Measurements from ENCODE around the gene ITIH1.

Gene ITIH1

DNA sequence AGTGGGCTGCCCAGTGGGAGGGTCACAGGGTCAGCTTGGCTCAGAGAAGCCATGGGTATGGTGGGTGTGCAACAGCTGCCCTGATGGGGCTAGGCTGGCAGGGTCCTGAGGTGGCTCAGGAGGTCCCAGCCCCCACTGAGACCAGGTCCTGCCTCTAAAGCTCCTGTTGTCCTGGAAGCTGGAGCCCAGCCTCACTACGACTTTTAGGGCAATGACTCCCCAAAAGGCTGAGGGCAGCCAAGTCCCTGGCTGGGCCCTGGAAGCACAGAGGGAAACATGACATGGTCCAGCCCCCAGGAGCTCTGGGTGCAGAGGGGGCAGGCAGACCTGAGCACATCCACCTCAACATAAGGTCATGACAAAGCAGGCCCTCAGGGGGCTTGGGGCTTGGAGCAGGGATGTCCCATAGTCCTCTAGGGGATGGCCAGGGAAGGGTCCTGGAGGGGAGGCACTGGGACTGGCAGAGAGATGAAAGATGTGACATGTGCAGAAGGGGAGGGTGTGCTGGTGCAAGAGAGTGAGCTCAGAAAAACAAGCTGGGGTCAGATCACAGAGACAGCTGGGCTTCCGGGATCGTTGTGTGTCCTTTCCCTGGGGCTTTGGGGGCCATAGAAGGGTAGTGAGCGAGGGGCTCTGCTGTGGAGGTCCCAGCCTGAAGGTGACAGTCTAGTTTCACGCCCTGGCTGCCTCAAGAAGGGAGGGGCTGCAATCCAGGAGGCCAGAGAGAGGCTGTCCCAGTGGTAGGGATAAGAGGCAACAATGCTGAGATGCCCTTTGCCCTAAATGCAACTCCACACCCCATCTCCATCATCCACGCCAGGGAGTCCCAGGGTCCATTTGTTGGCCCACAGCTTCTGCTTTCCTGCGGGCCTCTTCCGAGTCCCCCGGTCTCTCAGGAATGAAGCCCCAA, 16.6 kb downstream of the ITIH1 start:
- POLR2A ChIA-PET = no interaction called here
- CTCF ChIA-PET = interaction anchor here (1.1 to 2.2 kb wide), 2 partner anchors 25 to 27 kb away, joined by 3 to 7 read pairs; no protein-coding TSS in a partner anchor
- DNase-seq (ENCODE audit: extremely low spot score) = no peak
- TF ChIP-seq, protein P1, sequence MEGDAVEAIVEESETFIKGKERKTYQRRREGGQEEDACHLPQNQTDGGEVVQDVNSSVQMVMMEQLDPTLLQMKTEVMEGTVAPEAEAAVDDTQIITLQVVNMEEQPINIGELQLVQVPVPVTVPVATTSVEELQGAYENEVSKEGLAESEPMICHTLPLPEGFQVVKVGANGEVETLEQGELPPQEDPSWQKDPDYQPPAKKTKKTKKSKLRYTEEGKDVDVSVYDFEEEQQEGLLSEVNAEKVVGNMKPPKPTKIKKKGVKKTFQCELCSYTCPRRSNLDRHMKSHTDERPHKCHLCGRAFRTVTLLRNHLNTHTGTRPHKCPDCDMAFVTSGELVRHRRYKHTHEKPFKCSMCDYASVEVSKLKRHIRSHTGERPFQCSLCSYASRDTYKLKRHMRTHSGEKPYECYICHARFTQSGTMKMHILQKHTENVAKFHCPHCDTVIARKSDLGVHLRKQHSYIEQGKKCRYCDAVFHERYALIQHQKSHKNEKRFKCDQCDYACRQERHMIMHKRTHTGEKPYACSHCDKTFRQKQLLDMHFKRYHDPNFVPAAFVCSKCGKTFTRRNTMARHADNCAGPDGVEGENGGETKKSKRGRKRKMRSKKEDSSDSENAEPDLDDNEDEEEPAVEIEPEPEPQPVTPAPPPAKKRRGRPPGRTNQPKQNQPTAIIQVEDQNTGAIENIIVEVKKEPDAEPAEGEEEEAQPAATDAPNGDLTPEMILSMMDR (IDR thresholded peaks at IDR 0.05; ENCODE audit: control extremely low read depth, extremely low read depth, low read depth, missing control alignments) = no peak

DNA sequence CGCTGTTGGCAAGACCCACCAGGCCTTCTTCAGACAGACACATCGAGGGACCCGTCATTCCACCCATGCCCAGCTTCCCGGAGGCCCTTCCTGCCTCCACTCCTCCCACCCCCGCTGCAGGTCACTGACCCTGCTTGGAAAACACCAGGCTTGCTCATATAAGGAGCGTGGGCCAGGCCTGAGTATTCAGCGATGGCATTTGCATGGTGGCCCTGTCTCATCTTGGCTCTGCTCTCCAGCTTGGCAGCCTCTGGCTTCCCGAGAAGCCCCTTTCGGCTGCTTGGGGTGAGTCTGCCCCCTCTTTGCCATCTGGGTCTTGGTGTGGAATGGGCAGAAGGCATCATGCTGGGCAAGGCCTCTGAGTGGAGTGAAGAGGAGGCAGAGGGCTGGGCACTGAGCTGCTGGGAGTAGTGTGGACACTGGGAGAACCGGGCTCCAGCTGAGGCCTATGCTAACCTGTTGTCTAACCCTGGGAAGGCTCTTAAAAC, 17.3 kb downstream of the ITIH1 start, which contains the start of gene ITIH3:
ITIH3 (plus strand) TSS at position 185 of the 488 bp plus-strand sequence; CDS start at position 193, 8 bp downstream.
- no peak for DNase-seq (ENCODE audit: extremely low spot score)
- ChIA-PET POLR2A (no interaction called here), CTCF (interaction anchor here (1.1 to 1.6 kb wide), 3 partner anchors 20 to 28 kb away, joined by 3 read pairs; no protein-coding TSS in a partner anchor)
- TF ChIP-seq, protein P1 (IDR thresholded peaks at IDR 0.05; ENCODE audit: control extremely low read depth, extremely low read depth, low read depth, missing control alignments) = no peak

DNA sequence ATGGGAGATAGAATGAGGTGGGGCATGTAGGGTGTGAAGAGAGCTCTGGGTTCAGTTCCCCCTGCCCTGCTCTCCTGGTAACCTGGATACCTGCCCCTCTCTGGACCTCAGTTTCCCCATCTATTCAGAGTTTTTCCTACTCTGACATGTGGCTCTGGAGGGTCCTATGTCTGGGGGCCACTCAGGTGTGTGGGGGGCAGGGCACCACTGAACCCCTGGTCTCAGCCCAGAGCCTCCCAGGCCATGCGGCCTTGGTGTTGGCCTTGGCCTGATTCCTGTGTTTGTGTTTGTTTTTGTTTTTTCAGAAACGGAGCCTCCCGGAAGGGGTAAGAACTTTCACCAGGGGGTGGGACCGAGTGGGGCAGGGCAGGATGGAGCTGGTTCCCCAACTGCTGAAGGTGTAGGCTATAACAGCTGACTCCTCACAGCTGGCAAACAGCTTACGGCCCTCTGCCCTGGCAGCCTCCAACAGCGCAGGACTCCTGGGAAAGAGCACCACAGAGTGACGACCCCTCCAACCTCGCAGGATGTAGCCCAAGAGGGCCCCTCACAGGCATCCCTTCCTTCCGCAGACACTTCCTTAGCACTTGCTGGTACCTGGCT, 18.0 kb downstream of the ITIH1 start:
- ChIA-PET POLR2A (no interaction called here), CTCF (interaction anchor here (1.3 to 1.6 kb wide), 2 partner anchors 21 to 28 kb away, joined by 3 read pairs; no protein-coding TSS in a partner anchor)
- no peak for DNase-seq (ENCODE audit: extremely low spot score)
- TF ChIP-seq, protein P1 (IDR thresholded peaks at IDR 0.05; ENCODE audit: control extremely low read depth, extremely low read depth, low read depth, missing control alignments) = no peak

DNA sequence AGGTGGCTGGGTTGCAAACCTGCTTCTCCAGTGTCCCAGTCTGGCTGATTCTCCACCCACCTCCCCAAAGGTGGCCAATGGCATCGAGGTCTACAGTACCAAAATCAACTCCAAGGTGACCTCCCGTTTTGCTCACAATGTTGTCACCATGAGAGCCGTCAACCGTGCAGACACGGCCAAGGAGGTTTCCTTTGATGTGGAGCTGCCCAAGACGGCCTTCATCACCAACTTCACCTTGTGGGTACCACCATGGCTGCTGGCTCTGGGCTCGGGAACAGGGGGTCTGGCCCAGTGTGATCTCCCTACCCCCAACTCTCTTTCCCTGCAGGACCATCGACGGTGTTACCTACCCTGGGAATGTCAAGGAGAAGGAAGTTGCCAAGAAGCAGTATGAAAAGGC, 19.0 kb downstream of the ITIH1 start:
- ChIA-PET CTCF (no interaction called here), POLR2A (no interaction called here)
- DNase-seq (ENCODE audit: extremely low spot score) = no peak
- TF ChIP-seq, protein P1 (IDR thresholded peaks at IDR 0.05; ENCODE audit: control extremely low read depth, extremely low read depth, low read depth, missing control alignments) = no peak

DNA sequence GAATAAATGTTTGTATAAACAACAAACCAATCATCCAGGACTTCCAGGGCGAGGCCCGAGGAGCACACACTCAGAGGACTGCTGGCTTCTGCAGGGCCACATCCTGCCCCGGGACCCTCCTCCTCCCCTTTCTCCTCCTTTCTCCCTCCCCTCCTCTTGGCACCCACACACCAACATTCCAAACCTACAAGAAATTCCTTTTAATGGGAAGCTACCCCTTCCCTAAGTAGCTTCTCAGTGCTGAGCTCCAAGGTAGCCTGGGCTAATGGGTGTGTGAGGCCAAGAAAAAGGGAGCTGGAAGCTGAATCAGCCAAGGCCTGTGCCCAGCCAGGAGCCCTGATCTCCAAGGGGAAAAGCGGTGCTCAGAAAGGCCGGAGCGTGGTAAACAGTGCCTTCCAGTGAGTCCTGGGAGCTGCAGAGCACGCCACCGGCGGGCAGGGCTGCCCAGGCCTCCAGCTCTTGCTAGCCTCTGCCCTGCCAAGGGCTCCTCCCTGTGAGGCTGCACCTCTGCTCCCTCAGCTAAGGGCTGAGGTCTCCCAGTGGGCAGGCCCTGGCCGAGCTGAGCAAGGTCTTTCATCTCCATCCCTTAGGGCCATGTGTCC, 21.1 kb downstream of the ITIH1 start:
- ChIA-PET POLR2A (no interaction called here), CTCF (interaction anchor here (0.7 to 2.9 kb wide), 23 partner anchors 9 to 437 kb away, joined by 3 to 16 read pairs (median 6); partner anchors contain the start of gene MUSTN1)

More for the DNA sequence above, 21.1 kb downstream of the ITIH1 start:
- TF ChIP-seq, protein P1 (IDR thresholded peaks at IDR 0.05; ENCODE audit: control extremely low read depth, extremely low read depth, low read depth, missing control alignments) = no peak
- DNase-seq (ENCODE audit: extremely low spot score) = no peak
